H9 (cell line): ENCODE measurements around the gene HIVEP1. TPM values are rescaled to one million over a fixed set of nuclear protein-coding genes. Genes with fewer than 3 reads are reported as not detected.

Experiments used
- DNase-seq: peaks from one replicate; pipeline ENCODE4 v3.0.0-alpha.2; 2017
- H2AFZ ChIP-seq: one replicate; pipeline ENCODE4 v1.6.1; 2013; ENCODE audit warnings: mild to moderate bottlenecking, low read length, control low read depth, moderate library complexity
- H2AK5ac ChIP-seq: 2 replicates; pipeline ENCODE4 v1.6.1; 2013; ENCODE audit warnings: low read length, control low read depth, mixed read lengths; ENCODE audit not compliant: insufficient read length
- H2BK120ac ChIP-seq: one replicate; pipeline ENCODE4 v1.6.1; 2013; ENCODE audit warnings: low read depth, mild to moderate bottlenecking, low read length, control low read depth, inconsistent platforms; ENCODE audit not compliant: poor library complexity, severe bottlenecking
- H2BK12ac ChIP-seq: 2 replicates; pipeline ENCODE4 v1.6.1; 2013; ENCODE audit warnings: low read length, control low read depth, mixed read lengths, low read depth; ENCODE audit not compliant: insufficient read length
- H2BK15ac ChIP-seq: 2 replicates; pipeline ENCODE4 v1.6.1; 2013; ENCODE audit warnings: low read depth, low read length, control low read depth
- H2BK20ac ChIP-seq: one replicate; pipeline ENCODE4 v1.6.1; 2013; ENCODE audit warnings: low read depth, mild to moderate bottlenecking, low read length, control low read depth, inconsistent platforms; ENCODE audit not compliant: poor library complexity, severe bottlenecking
- H2BK5ac ChIP-seq: 2 replicates; pipeline ENCODE4 v1.6.1; 2013; ENCODE audit warnings: low read length, control low read depth, mixed read lengths; ENCODE audit not compliant: insufficient read length
- H3K14ac ChIP-seq: 2 replicates; pipeline ENCODE4 v1.6.1; 2013; ENCODE audit warnings: low read length, control low read depth; ENCODE audit not compliant: insufficient read depth
- H3K18ac ChIP-seq: 2 replicates; pipeline ENCODE4 v1.6.1; 2013; ENCODE audit warnings: low read depth, mild to moderate bottlenecking, mixed read lengths, low read length, control low read depth; ENCODE audit not compliant: insufficient read length
- H3K23ac ChIP-seq: 2 replicates; pipeline ENCODE4 v1.6.1; 2013; ENCODE audit warnings: low read length, control low read depth, mixed read lengths, low read depth; ENCODE audit not compliant: insufficient read length
- H3K23me2 ChIP-seq: 2 replicates; pipeline ENCODE4 v1.6.1; 2013; ENCODE audit warnings: low read depth, mild to moderate bottlenecking, mixed read lengths, low read length, control low read depth; ENCODE audit not compliant: insufficient read length, poor library complexity, severe bottlenecking
- H3K27ac ChIP-seq: 2 replicates; pipeline ENCODE4 v1.5.1; 2013; ENCODE audit warnings: low read length, control low read depth, mixed read lengths, low read depth; ENCODE audit not compliant: insufficient read length
- H3K27me3 ChIP-seq: 2 replicates; pipeline ENCODE4 v1.6.1; 2013; ENCODE audit warnings: low read length, control low read depth, inconsistent platforms; ENCODE audit not compliant: insufficient read depth
- H3K4ac ChIP-seq: 2 replicates; pipeline ENCODE4 v1.6.1; 2013; ENCODE audit warnings: low read depth, mild to moderate bottlenecking, control low read depth, inconsistent platforms, low read length, moderate library complexity
- H3K4me1 ChIP-seq: 2 replicates; pipeline ENCODE4 v1.6.1; 2013; ENCODE audit warnings: low read length, control low read depth, inconsistent platforms; ENCODE audit not compliant: insufficient read depth
- H3K4me2 ChIP-seq: 2 replicates; pipeline ENCODE4 v1.6.1; 2013; ENCODE audit warnings: low read length, control low read depth, mixed read lengths; ENCODE audit not compliant: insufficient read length, insufficient read depth
- H3K56ac ChIP-seq: 2 replicates; pipeline ENCODE4 v1.6.1; 2013; ENCODE audit warnings: low read depth, mild to moderate bottlenecking, mixed read lengths, low read length, control low read depth; ENCODE audit not compliant: insufficient read length
- H3K79me1 ChIP-seq: 2 replicates; pipeline ENCODE4 v1.6.1; 2013; ENCODE audit warnings: low read depth, mild to moderate bottlenecking, moderate library complexity, low read length, control low read depth, inconsistent platforms; ENCODE audit not compliant: insufficient read depth, poor library complexity, severe bottlenecking
- H3K79me2 ChIP-seq: 2 replicates; pipeline ENCODE4 v1.6.1; 2013; ENCODE audit warnings: low read length, control low read depth, inconsistent platforms; ENCODE audit not compliant: insufficient read depth
- H3K9ac ChIP-seq: 2 replicates; pipeline ENCODE4 v1.6.1; 2013; ENCODE audit warnings: low read length, control low read depth, mixed read lengths; ENCODE audit not compliant: insufficient read length; ENCODE audit errors: extremely low read depth
- H3K9me3 ChIP-seq: one replicate; pipeline ENCODE4 v1.6.1; 2013; ENCODE audit warnings: low read depth, low read length, inconsistent platforms; ENCODE audit not compliant: control insufficient read depth
- H3T11ph ChIP-seq: one replicate; pipeline ENCODE4 v1.6.1; 2013; ENCODE audit warnings: mild to moderate bottlenecking, low read length, control low read depth, inconsistent platforms
- H4K20me1 ChIP-seq: one replicate; pipeline ENCODE4 v1.6.1; 2013; ENCODE audit not compliant: control insufficient read depth, insufficient read length, insufficient read depth
- H4K5ac ChIP-seq: 2 replicates; pipeline ENCODE4 v1.6.1; 2013; ENCODE audit warnings: low read depth, mild to moderate bottlenecking, mixed read lengths, low read length, control low read depth; ENCODE audit not compliant: insufficient read length
- H4K8ac ChIP-seq: replicated peaks from 2 replicates; pipeline ENCODE4 v1.6.1; 2013; ENCODE audit warnings: low read length, control low read depth, mixed read lengths, low read depth; ENCODE audit not compliant: insufficient read length
- H4K91ac ChIP-seq: 2 replicates; pipeline ENCODE4 v1.6.1; 2013; ENCODE audit warnings: low read depth, mild to moderate bottlenecking, moderate library complexity, mixed read lengths, low read length, control low read depth; ENCODE audit not compliant: insufficient read length
- H3K27ac Mint-ChIP-seq, 3 experiments: 2 replicates in 2 of 3; 3 replicates in 1 of 3; pipeline ENCODE4 v1.8.0; 2020 to 2021; ENCODE audit warnings: mixed read lengths in 3 of 3, mild to moderate bottlenecking in 1 of 3, moderate library complexity in 1 of 3
- H3K27me3 Mint-ChIP-seq: 2 replicates; pipeline ENCODE4 v1.8.0; 2021; ENCODE audit warnings: low read depth, mild to moderate bottlenecking, moderate library complexity, mixed read lengths
- H3K36me3 Mint-ChIP-seq, 3 experiments: 2 replicates in 2 of 3; 3 replicates in 1 of 3; pipeline ENCODE4 v1.8.0; 2020 to 2021; ENCODE audit warnings: low read depth in 3 of 3, mixed read lengths in 3 of 3; ENCODE audit not compliant: insufficient read depth in 1 of 3
- H3K4me1 Mint-ChIP-seq, 2 experiments: 2 replicates each; pipeline ENCODE4 v1.8.0; 2020; ENCODE audit warnings: mixed read lengths in 2 of 2
- H3K4me3 Mint-ChIP-seq, 2 experiments: 2 replicates in 1 of 2; 3 replicates in 1 of 2; pipeline ENCODE4 v1.8.0; 2020 to 2021; ENCODE audit warnings: mild to moderate bottlenecking in 2 of 2, mixed read lengths in 2 of 2, moderate library complexity in 1 of 2
- H3K9me3 Mint-ChIP-seq, 2 experiments: 2 replicates in 1 of 2; 3 replicates in 1 of 2; pipeline ENCODE4 v1.8.0; 2020; ENCODE audit warnings: mild to moderate bottlenecking in 2 of 2, mixed read lengths in 2 of 2, moderate library complexity in 1 of 2
- CTCF ChIP-seq: fragments of 200-600 bp; sonication (generic); conservative IDR thresholded peaks from 3 replicates; pipeline ENCODE4 v1.8.0; 2021; ENCODE audit warnings: antibody characterized with exemption, mild to moderate bottlenecking
- WGBS: extraction: QIAGEN DNeasy Blood & Tissue Kit; methylation state at CpG from one replicate; pipeline ENCODE4 v1.1.7; 2013; ENCODE audit warnings: missing lambda C conversion rate, low lambda C conversion rate, mixed read lengths; ENCODE audit not compliant: insufficient read length; ENCODE audit errors: extremely low coverage; 5-methylcytosine and 5-hydroxymethylcytosine counted together
- total RNA-seq: library from RNA; stranded (reverse); gene quantifications from 2 replicates; pipeline ENCODE4 v1.2.1, GENCODE V29; 2021

HIVEP1 gene
- total RNA-seq, 1 experiment from 2014 or later: 44.2 TPM

GRCh38 chr6:12078014-12078413 is 65.9 kb downstream of the HIVEP1 start:
- Histone ChIP-seq H3T11ph (no peak overlapping the region), H3K79me1 (no peaks in the 10 kb centered on the region), H2AFZ (no peak overlapping the region), H2AK5ac (no peak overlapping the region), H4K5ac (no peak overlapping the region), H3K9me3 (no peaks in the 10 kb centered on the region), H4K91ac (no peak overlapping the region), H3K14ac (no peak overlapping the region), H2BK5ac (no peak overlapping the region), H3K23me2 (no peaks in the 10 kb centered on the region), H3K27me3 (no peaks in the 10 kb centered on the region), H2BK12ac (no peak overlapping the region), H3K4me2 (no peak overlapping the region), H2BK120ac (no peak overlapping the region), H3K27ac (no peak overlapping the region), H2BK15ac (no peak overlapping the region), H4K20me1 (no peaks in the 10 kb centered on the region), H3K18ac (no peak overlapping the region), H4K8ac (no peak overlapping the region), H2BK20ac (no peak overlapping the region), H3K4ac (no peak overlapping the region), H3K56ac (no peak overlapping the region), H3K79me2 (peaks cover 6% of the 10 kb centered on the region), H3K4me1 (no peaks in the 10 kb centered on the region), H3K9ac (no peak overlapping the region), H3K23ac (no peak overlapping the region)
- Mint-ChIP-seq H3K36me3 (peaks cover 0 to 4% (median 1%) of the 10 kb centered on the region in 3 experiments; a peak in 3 of 7 replicates), H3K4me3 (no peak overlapping the region), H3K9me3 (no peaks in the 10 kb centered on the region), H3K27me3 (no peaks in the 10 kb centered on the region), H3K27ac (no peak overlapping the region), H3K4me1 (peaks cover 16 to 25% of the 10 kb centered on the region in 2 experiments)
- DNase-seq: no peak
- no peak for TF ChIP-seq CTCF
- no CpG with 5 or more reads among the region's 5 CpGs for WGBS
